AG04450 (cell line): ENCODE data around the gene TMEM229B. TPM values are rescaled to one million over a fixed set of nuclear protein-coding genes. Genes with fewer than 3 reads are reported as not detected.

ENCODE experiments used
- CTCF ChIA-PET: fragments of 300-600, 350-600 bp; formaldehyde crosslinking; extraction: SDS; loops from one replicate; lab custom pipeline; 2022; ENCODE audit warnings: antibody characterized with exemption, inconsistent platforms; lab: Charles Lee
- POLR2A ChIA-PET: fragments of 350-600 bp; formaldehyde crosslinking; extraction: SDS; loops from one replicate; lab custom pipeline; 2021; ENCODE audit warnings: antibody characterized with exemption, inconsistent platforms; lab: Yijun Ruan, JAX
- DNase-seq: peaks from one replicate; pipeline ENCODE4 v3.0.0-alpha.2; 2011; ENCODE audit warnings: low read depth, low spot score
- H3K27ac ChIP-seq: one replicate; pipeline ENCODE4 v1.5.1; 2012; ENCODE audit warnings: low read depth, low read length, control low read depth
- H3K27me3 ChIP-seq: one replicate; pipeline ENCODE4 v1.6.0; 2012; ENCODE audit warnings: low read length; ENCODE audit not compliant: control insufficient read depth, insufficient read depth
- H3K4me3 ChIP-seq: 2 replicates; pipeline ENCODE4 v1.5.1; 2011; ENCODE audit warnings: mild to moderate bottlenecking, low read depth, low read length, control low read depth
- H3K9me3 ChIP-seq: 2 replicates; pipeline ENCODE4 v1.5.1; 2012; ENCODE audit warnings: low read length; ENCODE audit not compliant: control insufficient read depth, insufficient read depth
- polyA plus RNA-seq: library from polyadenylated mRNA; depleted of rRNA; stranded (reverse); fragments of >200 nt; gene quantifications from 2 replicates; pipeline ENCODE4 v1.2.3, GENCODE V29; 2011
- TF ChIP-seq, protein P1 (sequence below): IDR thresholded peaks from 2 replicates; pipeline ENCODE4 v1.5.1; 2011; ENCODE audit warnings: low read depth, low read length, control low read depth, inconsistent platforms

The TMEM229B gene
- polyA plus RNA-seq, 1 experiment = 0.07 TPM

DNA sequence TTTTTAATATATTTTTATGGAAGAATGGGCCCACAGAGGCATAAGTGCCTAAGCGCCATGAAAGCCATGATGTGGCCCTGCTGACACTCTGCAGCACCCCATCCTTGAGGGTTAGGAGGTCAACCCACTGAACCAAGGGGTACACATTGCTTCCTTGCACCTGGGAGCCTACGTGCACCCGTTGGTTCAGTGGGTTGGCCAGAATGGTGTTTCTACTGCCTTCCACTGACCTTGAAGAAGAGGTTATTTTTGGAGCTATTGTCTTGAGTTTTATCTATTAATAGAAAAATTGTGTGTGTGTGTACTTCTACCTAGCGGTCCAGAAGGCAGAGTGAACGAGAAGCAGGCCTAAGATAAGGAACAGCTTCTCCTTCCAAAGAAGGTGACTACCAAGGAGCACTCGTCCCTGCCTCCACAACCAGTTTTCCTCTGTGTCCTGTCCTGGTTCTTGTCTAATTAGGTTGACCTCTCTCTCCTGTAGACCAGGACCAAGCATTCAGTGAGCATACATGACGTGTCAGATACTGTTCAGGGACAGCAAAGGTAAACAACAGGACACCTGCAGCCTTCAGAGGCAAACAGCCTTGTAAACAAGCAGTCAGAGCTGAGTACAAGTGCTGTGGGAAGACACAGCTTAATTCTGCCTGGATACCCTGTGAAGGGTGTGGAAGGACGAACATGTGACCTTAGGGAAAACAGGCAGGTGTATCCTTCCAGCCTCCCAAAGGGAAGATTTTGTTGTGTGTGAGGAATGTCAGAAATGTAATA lies 46.2 kb downstream of the TMEM229B start:
- H3K9me3 ChIP-seq = no peaks in the 10 kb centered on the region
- H3K27ac ChIP-seq = no peak overlapping the region
- H3K27me3 ChIP-seq = peaks cover 12% of the 10 kb centered on the region
- POLR2A ChIA-PET = no interaction called here
- CTCF ChIA-PET = interaction anchor here (2.3 kb wide), 1 partner anchor 15 kb away, joined by 8 read pairs; no protein-coding TSS in a partner anchor
- TF ChIP-seq, protein P1, sequence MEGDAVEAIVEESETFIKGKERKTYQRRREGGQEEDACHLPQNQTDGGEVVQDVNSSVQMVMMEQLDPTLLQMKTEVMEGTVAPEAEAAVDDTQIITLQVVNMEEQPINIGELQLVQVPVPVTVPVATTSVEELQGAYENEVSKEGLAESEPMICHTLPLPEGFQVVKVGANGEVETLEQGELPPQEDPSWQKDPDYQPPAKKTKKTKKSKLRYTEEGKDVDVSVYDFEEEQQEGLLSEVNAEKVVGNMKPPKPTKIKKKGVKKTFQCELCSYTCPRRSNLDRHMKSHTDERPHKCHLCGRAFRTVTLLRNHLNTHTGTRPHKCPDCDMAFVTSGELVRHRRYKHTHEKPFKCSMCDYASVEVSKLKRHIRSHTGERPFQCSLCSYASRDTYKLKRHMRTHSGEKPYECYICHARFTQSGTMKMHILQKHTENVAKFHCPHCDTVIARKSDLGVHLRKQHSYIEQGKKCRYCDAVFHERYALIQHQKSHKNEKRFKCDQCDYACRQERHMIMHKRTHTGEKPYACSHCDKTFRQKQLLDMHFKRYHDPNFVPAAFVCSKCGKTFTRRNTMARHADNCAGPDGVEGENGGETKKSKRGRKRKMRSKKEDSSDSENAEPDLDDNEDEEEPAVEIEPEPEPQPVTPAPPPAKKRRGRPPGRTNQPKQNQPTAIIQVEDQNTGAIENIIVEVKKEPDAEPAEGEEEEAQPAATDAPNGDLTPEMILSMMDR = no peak
- H3K4me3 ChIP-seq = no peak overlapping the region
- no peak for DNase-seq

DNA sequence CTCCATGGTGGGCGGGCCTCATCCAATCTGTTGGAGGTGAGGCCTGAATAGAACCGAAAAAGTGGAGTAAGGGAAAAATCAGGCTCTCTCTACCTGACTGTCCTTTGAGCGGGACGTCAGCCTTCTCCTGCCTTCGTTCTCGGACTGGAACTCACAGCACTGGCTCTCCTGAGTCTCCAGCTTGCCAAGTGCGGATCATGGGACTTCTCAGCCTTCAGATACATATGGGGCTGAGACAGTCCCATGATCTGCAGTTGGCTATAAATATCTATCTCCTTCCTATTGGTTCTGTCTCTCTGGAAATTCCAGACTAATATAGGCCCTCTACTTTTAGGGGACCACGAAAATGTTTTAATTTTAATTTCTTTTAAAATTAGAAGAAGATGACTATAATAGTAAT lies 46.8 kb downstream of the TMEM229B start:
- Histone ChIP-seq H3K27ac (no peak overlapping the region), H3K4me3 (no peak overlapping the region), H3K27me3 (peaks cover 12% of the 10 kb centered on the region), H3K9me3 (no peaks in the 10 kb centered on the region)
- ChIA-PET CTCF (interaction anchor here (0.9 kb wide), 1 partner anchor 129 kb away, joined by 3 read pairs; no protein-coding TSS in a partner anchor), POLR2A (no interaction called here)
- DNase-seq = no peak
- TF ChIP-seq, protein P1 = no peak

DNA sequence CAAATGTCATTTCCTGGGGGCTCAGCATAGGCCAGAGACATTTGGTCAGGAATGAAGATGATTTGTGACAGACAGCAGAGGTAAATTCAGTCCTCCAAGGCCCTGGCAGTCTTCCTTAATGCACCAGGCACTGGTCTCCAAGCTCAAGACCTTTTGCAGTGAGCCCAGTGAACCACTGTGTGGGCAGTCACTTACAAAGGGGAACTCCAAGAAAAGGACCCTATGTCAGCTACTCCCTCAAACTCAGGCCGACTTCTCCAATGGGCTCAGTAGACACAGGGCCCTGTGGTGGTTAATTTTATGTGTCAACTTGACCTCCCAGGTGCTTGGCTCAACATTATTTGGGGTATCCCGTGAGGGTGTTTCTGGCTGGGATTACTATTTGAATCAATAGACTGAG lies 47.3 kb downstream of the TMEM229B start:
- no peak overlapping the region for H3K27ac ChIP-seq
- peaks cover 13% of the 10 kb centered on the region for H3K27me3 ChIP-seq
- TF ChIP-seq, protein P1 = no peak
- ChIA-PET POLR2A (no interaction called here), CTCF (interaction anchor here (0.9 kb wide), 1 partner anchor 129 kb away, joined by 3 read pairs; no protein-coding TSS in a partner anchor)
- no peak overlapping the region for H3K4me3 ChIP-seq
- H3K9me3 ChIP-seq = no peaks in the 10 kb centered on the region
- DNase-seq = no peak

DNA sequence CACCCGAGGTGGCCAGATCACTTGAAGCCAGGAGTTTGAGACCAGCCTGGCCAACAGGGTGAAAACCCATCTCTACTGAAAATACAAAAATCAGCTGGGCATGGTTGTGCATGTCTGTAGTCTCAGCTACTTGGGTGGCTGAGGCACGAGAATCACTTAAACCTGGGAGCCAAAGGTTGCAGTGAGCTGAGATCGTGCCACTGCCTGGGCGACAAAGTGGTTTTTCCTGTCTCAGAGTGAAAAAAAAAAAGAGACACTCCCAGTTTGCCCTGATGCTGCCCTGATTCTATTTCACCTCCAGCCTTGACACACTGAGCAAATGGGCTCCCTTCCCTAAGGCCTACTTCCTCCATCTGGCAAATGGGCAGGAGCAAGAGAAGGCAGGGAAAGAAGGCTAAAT lies 48.0 kb downstream of the TMEM229B start:
- Histone ChIP-seq H3K9me3 (no peaks in the 10 kb centered on the region), H3K27ac (no peak overlapping the region), H3K27me3 (peaks cover 17% of the 10 kb centered on the region), H3K4me3 (no peak overlapping the region)
- DNase-seq = no peak
- CTCF ChIA-PET = no interaction called here
- TF ChIP-seq, protein P1 = no peak
- POLR2A ChIA-PET = no interaction called here

DNA sequence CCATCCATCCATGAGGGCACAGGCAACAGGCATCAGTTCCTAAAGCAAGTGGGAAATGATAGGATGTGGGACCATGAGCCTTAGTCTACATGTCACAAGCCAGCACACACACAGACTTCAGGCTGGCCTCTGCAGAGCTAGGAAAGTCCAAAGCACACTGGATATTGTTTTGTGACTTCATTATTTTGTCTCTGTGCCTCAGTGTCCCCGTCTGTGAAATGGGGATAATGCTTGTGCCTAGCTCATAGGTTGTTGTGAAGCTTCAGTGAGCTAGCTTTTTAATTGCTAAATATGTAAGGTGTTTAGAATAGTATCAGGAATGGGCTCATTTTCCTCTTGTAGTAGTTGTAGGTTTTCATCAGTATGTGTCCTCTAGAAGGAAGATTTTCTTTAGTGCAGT lies 49.6 kb downstream of the TMEM229B start:
- H3K27me3 ChIP-seq = peaks cover 14% of the 10 kb centered on the region
- H3K9me3 ChIP-seq = no peaks in the 10 kb centered on the region
- no peak for DNase-seq
- no peak overlapping the region for H3K4me3 ChIP-seq
- TF ChIP-seq, protein P1 = no peak
- POLR2A ChIA-PET = no interaction called here
- no peak overlapping the region for H3K27ac ChIP-seq
- CTCF ChIA-PET = interaction anchor here (1.6 kb wide), 1 partner anchor 12 kb away, joined by 5 read pairs; no protein-coding TSS in a partner anchor
